HUES48 (cell line): ENCODE measurements around the gene ACTR8.
"Not testable (repeated sequence)": the region's sequence is repeated elsewhere in the genome, so short reads cannot be mapped to it uniquely, and the experiment has no call there.

ENCODE experiments used
- H3K27ac ChIP-seq: one replicate; pipeline ENCODE4 v1.7.0; 2013; ENCODE audit warnings: low read depth, low read length, inconsistent platforms
- H3K27me3 ChIP-seq: 2 replicates; pipeline ENCODE4 v1.6.1; 2013; ENCODE audit warnings: mild to moderate bottlenecking, low read length; ENCODE audit not compliant: control insufficient read depth, insufficient read depth
- H3K36me3 ChIP-seq: 2 replicates; pipeline ENCODE4 v1.6.1; 2013; ENCODE audit warnings: low read length; ENCODE audit not compliant: control insufficient read depth, insufficient read depth
- H3K4me1 ChIP-seq: 2 replicates; pipeline ENCODE4 v1.6.1; 2013; ENCODE audit warnings: mild to moderate bottlenecking, low read length; ENCODE audit not compliant: control insufficient read depth, insufficient read depth
- H3K4me3 ChIP-seq: 2 replicates; pipeline ENCODE4 v1.5.1; 2013; ENCODE audit warnings: mild to moderate bottlenecking, low read depth, low read length
- H3K9ac ChIP-seq: 2 replicates; pipeline ENCODE4 v1.6.1; 2013; ENCODE audit warnings: mild to moderate bottlenecking, low read depth, low read length, moderate library complexity
- H3K9me3 ChIP-seq: 2 replicates; pipeline ENCODE4 v1.6.1; 2013; ENCODE audit warnings: low read length; ENCODE audit not compliant: control insufficient read depth, insufficient read depth

ACTR8 gene, protein sequence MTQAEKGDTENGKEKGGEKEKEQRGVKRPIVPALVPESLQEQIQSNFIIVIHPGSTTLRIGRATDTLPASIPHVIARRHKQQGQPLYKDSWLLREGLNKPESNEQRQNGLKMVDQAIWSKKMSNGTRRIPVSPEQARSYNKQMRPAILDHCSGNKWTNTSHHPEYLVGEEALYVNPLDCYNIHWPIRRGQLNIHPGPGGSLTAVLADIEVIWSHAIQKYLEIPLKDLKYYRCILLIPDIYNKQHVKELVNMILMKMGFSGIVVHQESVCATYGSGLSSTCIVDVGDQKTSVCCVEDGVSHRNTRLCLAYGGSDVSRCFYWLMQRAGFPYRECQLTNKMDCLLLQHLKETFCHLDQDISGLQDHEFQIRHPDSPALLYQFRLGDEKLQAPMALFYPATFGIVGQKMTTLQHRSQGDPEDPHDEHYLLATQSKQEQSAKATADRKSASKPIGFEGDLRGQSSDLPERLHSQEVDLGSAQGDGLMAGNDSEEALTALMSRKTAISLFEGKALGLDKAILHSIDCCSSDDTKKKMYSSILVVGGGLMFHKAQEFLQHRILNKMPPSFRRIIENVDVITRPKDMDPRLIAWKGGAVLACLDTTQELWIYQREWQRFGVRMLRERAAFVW

DNA sequence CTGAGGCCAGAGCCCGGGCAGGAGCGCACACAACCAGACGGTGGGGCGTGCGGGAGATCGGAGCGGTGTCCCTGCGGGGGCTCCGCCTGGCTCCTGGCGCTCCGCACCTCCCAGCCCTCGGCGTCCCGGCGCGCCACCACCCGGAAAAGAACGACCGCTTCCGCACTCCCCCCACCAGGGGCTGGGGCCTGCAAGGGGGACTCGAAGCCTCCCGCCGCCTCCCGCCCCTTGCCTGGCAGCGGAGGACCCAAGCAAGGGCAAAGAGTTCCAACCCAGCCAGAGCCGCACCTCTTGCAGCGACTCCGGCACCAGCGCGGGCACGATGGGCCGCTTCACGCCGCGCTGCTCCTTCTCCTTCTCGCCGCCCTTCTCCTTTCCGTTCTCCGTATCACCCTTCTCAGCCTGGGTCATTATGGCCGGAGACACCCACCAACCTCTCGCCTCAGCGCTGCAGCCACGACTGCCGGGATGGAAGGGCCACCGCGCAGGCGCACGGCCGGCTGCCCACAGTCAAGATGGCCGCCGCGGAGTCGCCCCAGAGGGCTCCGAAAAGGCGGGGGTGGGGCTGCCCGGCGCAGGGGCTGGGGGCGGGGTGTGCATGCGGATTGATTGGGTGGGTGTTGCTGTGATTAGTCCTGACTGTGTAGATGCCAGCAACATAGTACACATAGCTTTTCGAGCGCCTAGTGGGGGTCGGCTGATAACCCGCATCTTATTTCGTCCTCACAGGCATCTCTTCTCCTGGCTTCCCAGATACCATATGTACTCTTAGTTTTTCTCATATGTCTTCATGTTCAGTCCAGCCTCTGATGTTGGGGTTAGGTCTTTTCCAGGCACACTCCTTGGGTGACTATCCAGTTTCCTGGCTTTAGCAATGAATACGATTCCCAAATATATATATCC is at the start of gene ACTR8:
TSS of gene ACTR8 (minus strand) at position 462 of the 903 bp plus-strand sequence. CDS start at position 411, 51 bp downstream.
- Histone ChIP-seq H3K9ac (peak within 1 kb of the TSS; percentile 96), H3K36me3 (peaks cover 71% of the 10 kb centered on the region), H3K27ac (peak within 1 kb of the TSS; percentile 89), H3K4me1 (peaks cover 12% of the 10 kb centered on the region), H3K4me3 (peak within 1 kb of the TSS; percentile 91), H3K9me3 (no peaks in the 10 kb centered on the region), H3K27me3 (no peaks in the 10 kb centered on the region)

DNA sequence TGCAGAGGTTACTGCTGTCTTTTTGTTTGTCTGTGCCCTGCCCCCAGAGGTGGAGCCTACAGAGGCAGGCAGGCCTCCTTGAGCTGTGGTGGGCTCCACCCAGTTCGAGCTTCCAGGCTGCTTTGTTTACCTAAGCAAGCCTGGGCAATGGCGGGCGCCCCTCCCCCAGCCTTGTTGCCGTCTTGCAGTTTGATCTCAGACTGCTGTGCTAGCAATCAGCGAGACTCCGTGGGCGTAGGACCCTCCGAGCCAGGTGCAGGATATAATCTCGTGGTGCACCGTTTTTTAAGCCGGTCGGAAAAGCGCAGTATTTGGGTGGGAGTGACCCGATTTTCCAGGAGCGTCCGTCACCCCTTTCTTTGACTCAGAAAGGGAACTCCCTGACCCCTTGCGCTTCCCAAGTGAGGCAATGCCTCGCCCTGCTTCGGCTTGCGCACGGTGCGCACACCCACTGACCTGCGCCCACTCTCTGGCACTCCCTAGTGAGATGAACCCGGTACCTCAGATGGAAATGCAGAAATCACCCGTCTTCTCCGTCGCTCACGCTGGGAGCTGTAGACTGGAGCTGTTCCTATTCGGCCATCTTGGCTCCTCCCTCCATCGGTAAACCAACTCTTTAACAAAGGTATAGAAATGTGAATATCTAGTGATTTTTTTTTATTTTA is 45.4 kb upstream of the ACTR8 start:
- H3K4me1 ChIP-seq, H3K9ac ChIP-seq, H3K27me3 ChIP-seq, H3K27ac ChIP-seq, H3K36me3 ChIP-seq, H3K9me3 ChIP-seq: not testable (repeated sequence)
- peak overlapping the region; percentile 18; the same call in 1 of the 2 replicates for H3K4me3 ChIP-seq

DNA sequence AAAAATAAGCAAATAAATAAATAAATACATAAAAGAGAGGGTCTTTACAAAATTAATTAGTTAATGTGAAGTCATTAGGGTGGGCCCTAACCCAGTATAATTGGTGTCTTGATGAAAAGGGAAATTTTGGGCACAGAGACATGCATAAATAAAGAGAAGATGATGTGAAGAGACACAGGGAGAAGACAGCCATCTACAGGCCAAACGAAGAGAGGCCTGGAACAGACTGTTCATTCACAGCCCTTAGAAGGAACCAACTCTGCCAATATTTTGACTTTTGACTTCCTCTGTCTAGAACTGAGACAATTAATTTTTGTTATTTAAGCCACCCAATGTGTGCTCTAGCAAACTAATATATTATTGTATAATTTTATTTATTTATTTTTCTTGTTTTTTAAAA is 39.3 kb upstream of the ACTR8 start:
- no peaks in the 10 kb centered on the region for H3K36me3 ChIP-seq
- no peak overlapping the region for H3K27ac ChIP-seq
- H3K4me3 ChIP-seq, result no peak overlapping the region
- no peaks in the 10 kb centered on the region for H3K27me3 ChIP-seq
- H3K9me3 ChIP-seq, result no peaks in the 10 kb centered on the region
- no peaks in the 10 kb centered on the region for H3K4me1 ChIP-seq
- no peak overlapping the region for H3K9ac ChIP-seq

DNA sequence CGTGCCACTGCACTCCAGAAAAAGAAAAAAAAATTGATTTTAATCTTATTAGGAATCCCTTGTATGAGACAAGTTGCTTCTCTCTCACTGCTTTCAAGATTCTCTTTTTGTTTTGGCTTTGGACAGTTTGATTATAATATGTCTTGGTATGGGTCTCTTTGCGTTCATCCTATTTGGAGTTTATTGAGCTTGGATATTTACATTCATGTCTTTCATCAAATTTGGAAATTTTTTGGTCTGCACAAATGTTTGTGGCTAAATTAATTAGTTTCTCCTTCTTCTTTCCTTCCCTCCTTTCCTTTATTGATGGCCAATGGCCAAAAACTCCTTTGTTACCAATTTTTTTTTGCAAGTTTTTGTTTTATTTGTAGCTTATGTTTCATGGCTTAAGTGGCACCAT is 37.8 kb upstream of the ACTR8 start:
- H3K9me3 ChIP-seq, result no peaks in the 10 kb centered on the region
- no peak overlapping the region for H3K4me3 ChIP-seq
- no peaks in the 10 kb centered on the region for H3K4me1 ChIP-seq
- H3K36me3 ChIP-seq, result no peaks in the 10 kb centered on the region
- no peaks in the 10 kb centered on the region for H3K27me3 ChIP-seq
- no peak overlapping the region for H3K27ac ChIP-seq
- no peak overlapping the region for H3K9ac ChIP-seq

DNA sequence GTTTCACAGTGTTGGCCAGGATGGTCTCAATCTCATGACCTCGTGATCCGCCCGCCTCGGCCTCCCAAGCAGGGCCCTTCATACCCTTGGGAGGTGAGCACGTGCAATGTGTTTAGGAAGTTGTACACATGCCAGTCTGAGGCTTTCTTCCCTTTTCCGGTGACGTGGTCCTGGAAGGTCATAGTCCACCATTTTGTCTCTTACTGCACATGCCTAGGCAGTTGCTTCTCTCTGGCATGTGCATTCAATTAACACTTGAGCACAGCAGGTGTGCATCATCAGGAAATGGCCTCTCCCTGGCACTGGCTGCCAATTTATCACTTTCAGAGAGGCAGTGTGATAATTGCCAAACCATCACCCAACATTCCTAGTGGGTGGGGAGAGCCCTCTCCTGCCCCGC is 31.4 kb upstream of the ACTR8 start:
- Histone ChIP-seq H3K36me3 (no peaks in the 10 kb centered on the region), H3K27me3 (no peaks in the 10 kb centered on the region), H3K9ac (no peak overlapping the region), H3K27ac (no peak overlapping the region), H3K9me3 (no peaks in the 10 kb centered on the region), H3K4me1 (no peaks in the 10 kb centered on the region), H3K4me3 (no peak overlapping the region)

DNA sequence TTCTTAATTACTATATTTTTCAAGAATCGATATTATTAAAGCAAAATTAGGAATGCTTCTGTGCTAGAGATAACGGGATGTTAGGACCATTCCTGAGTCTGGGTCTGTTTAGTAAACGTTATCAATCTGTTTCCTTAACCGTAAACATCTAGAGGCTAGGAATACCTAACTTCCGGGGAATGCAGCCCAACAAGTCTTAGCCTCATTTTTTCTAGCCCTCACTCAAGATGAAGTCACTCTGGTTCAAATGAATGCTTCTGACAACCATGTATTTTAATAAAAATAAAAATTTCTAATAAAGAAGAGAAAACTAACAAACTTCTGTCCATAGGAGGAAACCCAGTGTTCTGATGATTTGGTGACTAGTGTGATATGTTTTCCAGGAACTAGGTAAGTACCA is 20.8 kb upstream of the ACTR8 start:
- H3K4me1 ChIP-seq, result no peaks in the 10 kb centered on the region
- no peaks in the 10 kb centered on the region for H3K36me3 ChIP-seq
- H3K9ac ChIP-seq, result no peak overlapping the region
- no peak overlapping the region for H3K4me3 ChIP-seq
- H3K9me3 ChIP-seq, result no peaks in the 10 kb centered on the region
- H3K27me3 ChIP-seq, result no peaks in the 10 kb centered on the region
- H3K27ac ChIP-seq, result no peak overlapping the region

DNA sequence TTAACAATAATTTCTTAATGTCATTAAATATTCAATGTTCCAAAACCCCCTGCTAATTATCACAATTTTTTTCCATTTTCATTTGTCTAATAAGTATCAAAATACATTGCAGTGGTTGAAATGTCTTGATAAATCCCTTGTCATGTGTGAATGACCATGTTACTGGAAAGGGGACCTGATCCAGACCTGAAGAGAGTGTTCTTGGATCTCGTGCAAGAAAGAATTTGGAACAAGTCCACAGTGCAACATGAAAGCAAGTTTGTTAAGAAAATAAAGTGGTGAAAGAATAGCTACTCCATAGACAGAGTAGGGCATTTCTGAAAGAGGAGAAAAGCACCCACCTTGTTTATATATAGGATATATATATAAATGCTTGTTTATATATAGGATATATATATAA is 20.1 kb upstream of the ACTR8 start:
- no peaks in the 10 kb centered on the region for H3K9me3 ChIP-seq
- H3K27me3 ChIP-seq, result no peaks in the 10 kb centered on the region
- H3K4me3 ChIP-seq, result no peak overlapping the region
- no peak overlapping the region for H3K9ac ChIP-seq
- no peaks in the 10 kb centered on the region for H3K4me1 ChIP-seq
- no peaks in the 10 kb centered on the region for H3K36me3 ChIP-seq
- H3K27ac ChIP-seq, result no peak overlapping the region

DNA sequence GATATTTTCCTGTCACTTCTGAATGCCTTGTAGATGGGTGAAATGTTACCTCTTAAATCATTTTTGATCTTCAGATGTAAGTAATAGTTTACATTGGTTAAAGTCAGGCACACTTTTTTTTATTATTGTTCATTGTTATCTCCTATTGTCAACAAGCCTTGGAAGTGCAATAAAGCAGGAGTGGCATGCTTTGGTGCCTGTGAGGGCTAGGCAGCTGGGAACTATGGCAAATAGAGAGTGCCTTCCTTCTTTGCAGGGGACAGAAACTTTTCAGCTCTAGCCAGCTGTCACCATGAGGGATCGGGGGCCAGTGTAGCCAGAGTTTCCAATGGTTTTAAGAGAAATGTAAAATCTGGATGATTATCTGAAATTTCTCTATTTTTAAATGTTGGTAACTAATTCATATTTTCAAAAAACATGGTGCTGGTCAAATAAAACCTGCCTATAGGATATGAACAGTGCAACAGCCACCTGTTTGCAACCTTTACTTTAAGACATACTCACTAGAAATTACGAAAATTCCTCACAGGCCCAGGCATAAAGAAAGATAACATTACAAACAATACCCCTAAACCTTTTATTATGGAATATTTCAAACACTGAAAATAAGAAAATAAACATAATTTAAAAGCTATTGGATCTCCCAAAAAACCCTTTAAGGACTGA is 18.8 kb upstream of the ACTR8 start:
- Histone ChIP-seq H3K9ac (no peak overlapping the region), H3K4me1 (no peaks in the 10 kb centered on the region), H3K9me3 (no peaks in the 10 kb centered on the region), H3K4me3 (no peak overlapping the region), H3K27ac (no peak overlapping the region), H3K36me3 (no peaks in the 10 kb centered on the region), H3K27me3 (no peaks in the 10 kb centered on the region)

DNA sequence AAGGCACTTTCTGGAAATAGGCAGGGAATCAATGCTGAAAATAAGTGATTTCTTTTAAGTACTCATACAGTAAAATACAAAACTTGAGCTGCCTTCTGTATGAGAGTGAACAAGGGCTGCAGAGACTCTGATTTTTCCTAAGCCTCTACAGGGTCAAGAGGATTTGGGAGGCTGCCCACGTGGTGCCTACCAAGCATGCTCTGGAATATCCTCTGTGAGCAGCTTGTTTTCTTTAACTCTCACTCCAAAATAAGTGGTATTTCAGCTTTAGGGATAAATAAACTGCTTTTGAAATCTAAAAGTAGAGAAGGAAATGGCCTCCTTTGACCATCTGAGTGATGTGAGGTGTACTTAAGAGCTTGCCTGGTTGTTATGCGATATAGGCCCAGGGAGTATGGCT is 17.8 kb upstream of the ACTR8 start:
- Histone ChIP-seq H3K27ac (no peak overlapping the region), H3K27me3 (no peaks in the 10 kb centered on the region), H3K9me3 (no peaks in the 10 kb centered on the region), H3K9ac (no peak overlapping the region), H3K36me3 (no peaks in the 10 kb centered on the region), H3K4me1 (no peaks in the 10 kb centered on the region), H3K4me3 (no peak overlapping the region)

DNA sequence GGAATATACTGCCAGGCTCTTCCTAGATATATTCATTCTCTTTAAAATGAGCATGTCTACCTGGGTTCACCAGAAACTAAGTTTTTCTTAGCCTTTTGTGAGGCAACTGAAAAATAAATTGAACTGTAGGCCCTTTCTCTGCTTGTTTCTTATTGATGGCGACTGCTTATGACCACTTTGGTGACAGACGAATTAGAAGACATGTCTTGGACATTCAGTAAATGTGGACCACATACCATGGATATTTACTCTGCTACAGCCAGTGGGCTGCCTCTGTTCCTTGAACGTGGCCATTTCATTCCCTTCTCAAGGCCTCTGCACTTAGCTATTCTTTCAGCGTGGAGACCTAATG is 10.3 kb upstream of the ACTR8 start:
- H3K27ac ChIP-seq, result peak overlapping the region; percentile 84
- H3K4me3 ChIP-seq, result peak overlapping the region; percentile 82
- no peaks in the 10 kb centered on the region for H3K4me1 ChIP-seq
- no peaks in the 10 kb centered on the region for H3K9me3 ChIP-seq
- H3K27me3 ChIP-seq, result no peaks in the 10 kb centered on the region
- no peak overlapping the region for H3K9ac ChIP-seq
- H3K36me3 ChIP-seq, result peaks cover 14% of the 10 kb centered on the region
